B cell (primary cell): ENCODE data around the gene ARFGAP2. TPM values are rescaled to one million over a fixed set of nuclear protein-coding genes. Genes with fewer than 3 reads are reported as not detected.

ENCODE experiments used
- ATAC-seq: fragments of 200-7000 bp; cut with Tn5 transposase; one replicate; pipeline ENCODE4 v1.10.0; 2021; ENCODE audit warnings: low read depth, mild to moderate bottlenecking, moderate number of reproducible peaks, moderate library complexity
- CTCF ChIA-PET: fragments of 350-600 bp; sonication (Branson Sonifier 250); formaldehyde crosslinking; loops from one replicate; lab custom pipeline; 2021; ENCODE audit warnings: antibody characterized with exemption, inconsistent platforms; lab: Charles Lee
- POLR2A ChIA-PET: fragments of 350-600 bp; sonication (Branson Sonifier 250); formaldehyde crosslinking; loops from one replicate; lab custom pipeline; 2021; ENCODE audit warnings: antibody characterized with exemption; lab: Charles Lee
- DNase-seq: peaks from one replicate; pipeline ENCODE4 v3.0.0; 2013
- H2AFZ ChIP-seq: 2 replicates; pipeline ENCODE4 v1.6.1; 2012; ENCODE audit warnings: mild to moderate bottlenecking, low read depth, low read length; ENCODE audit not compliant: insufficient read depth, poor library complexity, severe bottlenecking
- H3K27ac ChIP-seq, 2 donors: 1 replicate in 1 of 2; 2 replicates in 1 of 2; pipeline ENCODE4 v1.5.1; 2012 to 2013; ENCODE audit warnings: low read length in 2 of 2, mild to moderate bottlenecking in 2 of 2, moderate library complexity in 1 of 2
- H3K27me3 ChIP-seq, 4 experiments: fragments of 200-600 bp in 1 of 4; sonication (generic) in 1 of 4; replicated peaks in 1 of 4; 1 replicate in 2 of 4; 2 replicates in 2 of 4; pipeline versions ENCODE4 v1.6.1 to v1.7.0; 2013 to 2016; ENCODE audit warnings: low read length in 3 of 4, mild to moderate bottlenecking in 2 of 4, mixed read lengths in 1 of 4, moderate library complexity in 1 of 4; ENCODE audit not compliant: insufficient read depth in 4 of 4, control insufficient read depth in 3 of 4; ENCODE audit errors: control extremely low read depth in 1 of 4
- H3K36me3 ChIP-seq, 2 experiments: replicated peaks in 1 of 2; 1 replicate in 1 of 2; 2 replicates in 1 of 2; pipeline versions ENCODE4 v1.6.1 to v1.7.1; 2013; ENCODE audit warnings: low read length in 1 of 2; ENCODE audit not compliant: insufficient read depth in 2 of 2, control insufficient read depth in 1 of 2; ENCODE audit errors: control extremely low read depth in 1 of 2, extremely low read depth in 1 of 2
- H3K4me1 ChIP-seq, 2 donors: fragments of 200-600 bp in 1 of 2; sonication (generic) in 1 of 2; 1 replicate in 1 of 2; 2 replicates in 1 of 2; pipeline versions ENCODE4 v1.5.1 to v1.6.1; 2013 to 2017; ENCODE audit warnings: low read length in 2 of 2; ENCODE audit not compliant: control insufficient read depth in 2 of 2, insufficient read depth in 2 of 2
- H3K4me2 ChIP-seq: replicated peaks from 2 replicates; pipeline ENCODE3; 2012; ENCODE audit warnings: mild to moderate bottlenecking, low read depth, low read length; ENCODE audit not compliant: poor library complexity, severe bottlenecking
- H3K4me3 ChIP-seq, 5 experiments: fragments of 200-600 bp in 1 of 5; sonication (generic) in 1 of 5; 1 replicate in 3 of 5; 2 replicates in 2 of 5; pipeline versions ENCODE4 v1.5.1 to v1.7.0; 2011 to 2016; ENCODE audit warnings: low read length in 4 of 5, mild to moderate bottlenecking in 4 of 5, low read depth in 2 of 5, control low read depth in 1 of 5, moderate library complexity in 1 of 5; ENCODE audit not compliant: insufficient read depth in 1 of 5; ENCODE audit errors: control extremely low read depth in 1 of 5, extremely low read depth in 1 of 5
- H3K79me2 ChIP-seq: fragments of 200-600 bp; sonication (generic); one replicate; pipeline ENCODE4 v1.6.0; 2016; ENCODE audit warnings: low read length; ENCODE audit not compliant: control insufficient read depth, insufficient read depth
- H3K9ac ChIP-seq: fragments of 200-600 bp; sonication (generic); 2 replicates; pipeline ENCODE4 v1.6.1; 2017; ENCODE audit warnings: mild to moderate bottlenecking, low read length, moderate library complexity
- H3K9me3 ChIP-seq, 3 donors: one replicate each; pipeline versions ENCODE4 v1.6.1 to v1.7.1; 2013; ENCODE audit warnings: low read length in 2 of 3; ENCODE audit not compliant: control insufficient read depth in 2 of 3, insufficient read depth in 1 of 3; ENCODE audit errors: control extremely low read depth in 1 of 3
- H4K20me1 ChIP-seq: 2 replicates; pipeline ENCODE4 v1.6.0; 2012; ENCODE audit warnings: mild to moderate bottlenecking, low read length; ENCODE audit not compliant: insufficient read depth, control insufficient read depth, poor library complexity, severe bottlenecking
- H3K27ac Mint-ChIP-seq: one replicate; pipeline ENCODE4 v1.8.0; 2021; ENCODE audit warnings: mixed read lengths
- H3K27me3 Mint-ChIP-seq: one replicate; pipeline ENCODE4 v1.8.0; 2021; ENCODE audit warnings: mixed read lengths
- H3K4me1 Mint-ChIP-seq: one replicate; pipeline ENCODE4 v1.8.0; 2021; ENCODE audit warnings: mixed read lengths
- H3K4me3 Mint-ChIP-seq: one replicate; pipeline ENCODE4 v1.8.0; 2021; ENCODE audit warnings: mixed read lengths
- H3K9me3 Mint-ChIP-seq: one replicate; pipeline ENCODE4 v1.8.0; 2022; ENCODE audit warnings: mixed read lengths; ENCODE audit not compliant: insufficient read depth
- EZH2 ChIP-seq: IDR thresholded peaks from 2 replicates; pipeline ENCODE4 v1.6.1; 2012; ENCODE audit warnings: borderline replicate concordance, low read depth, mild to moderate bottlenecking, moderate library complexity, low read length; ENCODE audit not compliant: insufficient read depth, poor library complexity, severe bottlenecking
- WGBS: methylation state at CpG from one replicate; pipeline ENCODE4 v1.1.5; 2013; ENCODE audit warnings: missing lambda C conversion rate; ENCODE audit not compliant: insufficient coverage; 5-methylcytosine and 5-hydroxymethylcytosine counted together
- intact Hi-C: fragments of 100-400 bp; cut with micrococcal nuclease; formaldehyde crosslinking; loops from one replicate; pipeline ENCODE4 v1.10.0; 2022
- polyA plus RNA-seq: library from polyadenylated mRNA; depleted of rRNA; stranded (reverse); fragments of >200 nt; gene quantifications from 2 replicates; pipeline ENCODE4 v1.2.3, GENCODE V29; 2012
- total RNA-seq, 2 donors: library from RNA; stranded (reverse); fragments of 120-200 nt in 1 of 2; gene quantifications; 1 replicate in 1 of 2; 2 replicates in 1 of 2; pipeline versions ENCODE4 v1.2.3 to v1.2.4, GENCODE V29; 2013 to 2022
- TF ChIP-seq, protein P1 (sequence below): fragments of 200-600 bp; IDR thresholded peaks from one replicate; pipeline ENCODE4 v1.8.0; 2022; ENCODE audit warnings: antibody characterized with exemption, mild to moderate bottlenecking

Gene ARFGAP2
- total and polyA plus RNA-seq, 2 donors (not counting 1 experiment from before 2014, with no cell fraction given): 141 to 200 TPM

DNA sequence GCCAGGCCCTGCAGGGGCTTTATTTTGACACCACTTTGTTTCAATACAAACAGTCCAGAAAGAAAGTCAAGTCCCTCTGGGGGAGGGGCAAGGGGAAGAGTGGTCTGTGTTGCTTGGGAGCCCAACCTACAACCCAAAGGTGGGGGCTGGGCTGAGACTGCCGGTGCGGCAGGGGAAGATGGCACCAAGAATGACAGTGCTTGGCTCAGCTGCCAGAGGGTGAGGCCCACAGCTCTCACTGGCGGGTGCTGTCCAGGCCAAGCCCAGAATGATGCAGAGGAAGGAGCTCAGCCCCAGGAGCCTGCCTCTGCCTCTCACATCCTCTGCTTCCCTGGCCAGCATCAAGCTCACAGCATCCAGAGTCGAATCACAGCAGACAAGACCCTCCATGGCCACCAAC is 12.4 kb downstream of the ARFGAP2 start:
- no peak for ATAC-seq
- intact Hi-C loops: no loop called here
- Histone ChIP-seq H3K9me3 (no peaks in the 10 kb centered on the region), H3K4me1 (peaks cover 0 to 2% of the 10 kb centered on the region in 2 donors), H3K9ac (no peak overlapping the region), H3K79me2 (peaks cover 26% of the 10 kb centered on the region), H3K27me3 (no peaks in the 10 kb centered on the region), H2AFZ (no peak overlapping the region), H3K4me3 (no peak overlapping the region), H3K4me2 (no peak overlapping the region), H3K27ac (no peak overlapping the region), H4K20me1 (peaks cover 60% of the 10 kb centered on the region), H3K36me3 (peaks cover 0 to 66% of the 10 kb centered on the region in 2 experiments)
- ChIA-PET CTCF (interaction anchor here (3.1 kb wide), 1 partner anchor 11 kb away, joined by 33 read pairs; no protein-coding TSS in a partner anchor), POLR2A (no interaction called here)
- Mint-ChIP-seq H3K4me1 (peaks cover 1% of the 10 kb centered on the region), H3K9me3 (no peaks in the 10 kb centered on the region), H3K4me3 (no peak overlapping the region), H3K27ac (no peak overlapping the region), H3K27me3 (no peaks in the 10 kb centered on the region)
- DNase-seq: peak; percentile 5
- 96% methylated on average over 4 of the region's 4 CpGs for WGBS
- TF ChIP-seq EZH2: no peak
- TF ChIP-seq, protein P1, sequence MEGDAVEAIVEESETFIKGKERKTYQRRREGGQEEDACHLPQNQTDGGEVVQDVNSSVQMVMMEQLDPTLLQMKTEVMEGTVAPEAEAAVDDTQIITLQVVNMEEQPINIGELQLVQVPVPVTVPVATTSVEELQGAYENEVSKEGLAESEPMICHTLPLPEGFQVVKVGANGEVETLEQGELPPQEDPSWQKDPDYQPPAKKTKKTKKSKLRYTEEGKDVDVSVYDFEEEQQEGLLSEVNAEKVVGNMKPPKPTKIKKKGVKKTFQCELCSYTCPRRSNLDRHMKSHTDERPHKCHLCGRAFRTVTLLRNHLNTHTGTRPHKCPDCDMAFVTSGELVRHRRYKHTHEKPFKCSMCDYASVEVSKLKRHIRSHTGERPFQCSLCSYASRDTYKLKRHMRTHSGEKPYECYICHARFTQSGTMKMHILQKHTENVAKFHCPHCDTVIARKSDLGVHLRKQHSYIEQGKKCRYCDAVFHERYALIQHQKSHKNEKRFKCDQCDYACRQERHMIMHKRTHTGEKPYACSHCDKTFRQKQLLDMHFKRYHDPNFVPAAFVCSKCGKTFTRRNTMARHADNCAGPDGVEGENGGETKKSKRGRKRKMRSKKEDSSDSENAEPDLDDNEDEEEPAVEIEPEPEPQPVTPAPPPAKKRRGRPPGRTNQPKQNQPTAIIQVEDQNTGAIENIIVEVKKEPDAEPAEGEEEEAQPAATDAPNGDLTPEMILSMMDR: no peak

DNA sequence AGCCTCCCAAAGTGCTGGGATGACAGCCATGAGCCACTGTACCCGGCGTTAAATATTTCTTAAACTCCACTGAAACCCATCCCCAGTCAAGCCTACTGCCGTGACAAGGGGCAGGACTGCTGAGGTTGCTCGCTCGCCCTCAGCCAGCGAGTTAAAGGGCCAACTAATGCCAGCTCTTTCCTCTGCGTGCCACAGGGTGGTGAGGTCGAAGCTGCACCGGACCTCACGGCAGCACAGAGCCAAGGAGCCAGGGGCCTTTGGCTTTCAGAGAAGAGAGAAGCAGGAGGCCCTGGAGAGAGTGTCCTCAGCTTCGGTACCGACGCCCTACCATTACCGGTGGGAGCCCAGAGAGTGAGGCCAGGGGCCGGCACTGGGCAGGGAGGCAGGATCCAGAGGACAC is 12.8 kb downstream of the ARFGAP2 start:
- Histone ChIP-seq H3K9me3 (no peaks in the 10 kb centered on the region), H2AFZ (no peak overlapping the region), H3K36me3 (peaks cover 0 to 63% of the 10 kb centered on the region in 2 experiments), H3K4me1 (peaks cover 0 to 2% of the 10 kb centered on the region in 2 donors), H3K4me3 (no peak overlapping the region), H3K27ac (no peak overlapping the region), H3K27me3 (no peaks in the 10 kb centered on the region), H4K20me1 (peaks cover 55% of the 10 kb centered on the region), H3K79me2 (peaks cover 21% of the 10 kb centered on the region), H3K4me2 (no peak overlapping the region), H3K9ac (no peak overlapping the region)
- POLR2A ChIA-PET: no interaction called here
- TF ChIP-seq, protein P1: no peak
- TF ChIP-seq EZH2: no peak
- ATAC-seq: no peak
- H3K4me1 Mint-ChIP-seq: peaks cover 1% of the 10 kb centered on the region
- no peaks in the 10 kb centered on the region for H3K9me3 Mint-ChIP-seq
- no peaks in the 10 kb centered on the region for H3K27me3 Mint-ChIP-seq
- intact Hi-C loops: no loop called here
- H3K4me3 Mint-ChIP-seq: no peak overlapping the region
- CTCF ChIA-PET: interaction anchor here (3.1 kb wide), 1 partner anchor 11 kb away, joined by 33 read pairs; no protein-coding TSS in a partner anchor
- WGBS: 97% methylated on average over 15 of the region's 15 CpGs
- H3K27ac Mint-ChIP-seq: no peak overlapping the region
- peak; percentile 3 for DNase-seq
